Hippocampal formation (tissue), 2 donors: ENCODE results near the gene RIT2.

Experiments
- DNase-seq, 2 donors: peaks; one replicate each; lab custom pipeline; 2025; lab: John Stamatoyannopoulos, UW

The RIT2 gene

DNA sequence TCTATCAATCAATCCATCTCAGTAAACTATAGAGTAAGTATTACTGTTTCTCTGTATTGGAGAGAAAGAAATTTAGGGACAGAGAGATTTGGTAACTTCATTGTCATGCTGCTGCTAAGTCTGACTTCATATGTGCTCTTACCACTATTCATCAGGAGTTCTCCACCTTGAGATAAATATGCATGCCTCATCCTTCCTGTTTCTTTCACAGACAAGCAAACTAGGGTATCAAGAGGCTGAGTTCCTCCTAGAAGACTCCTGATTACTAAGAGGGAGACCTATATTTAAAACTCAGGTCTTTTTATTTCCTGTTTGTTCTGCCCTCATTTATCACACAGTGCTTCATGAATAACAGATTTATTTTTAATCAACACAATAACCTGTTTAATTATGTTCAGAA lies 34.1 kb downstream of the RIT2 start:
- no peak for DNase-seq

- DNase-seq, result no peak
These were observed 34.8 kb downstream of the RIT2 start for GRCh38 chr18:43080671-43081070.

- no peak for DNase-seq
These were observed 36.1 kb downstream of the RIT2 start for GRCh38 chr18:43079422-43079821.

- no peak for DNase-seq
These were observed 36.9 kb downstream of the RIT2 start for GRCh38 chr18:43078478-43079092.

DNA sequence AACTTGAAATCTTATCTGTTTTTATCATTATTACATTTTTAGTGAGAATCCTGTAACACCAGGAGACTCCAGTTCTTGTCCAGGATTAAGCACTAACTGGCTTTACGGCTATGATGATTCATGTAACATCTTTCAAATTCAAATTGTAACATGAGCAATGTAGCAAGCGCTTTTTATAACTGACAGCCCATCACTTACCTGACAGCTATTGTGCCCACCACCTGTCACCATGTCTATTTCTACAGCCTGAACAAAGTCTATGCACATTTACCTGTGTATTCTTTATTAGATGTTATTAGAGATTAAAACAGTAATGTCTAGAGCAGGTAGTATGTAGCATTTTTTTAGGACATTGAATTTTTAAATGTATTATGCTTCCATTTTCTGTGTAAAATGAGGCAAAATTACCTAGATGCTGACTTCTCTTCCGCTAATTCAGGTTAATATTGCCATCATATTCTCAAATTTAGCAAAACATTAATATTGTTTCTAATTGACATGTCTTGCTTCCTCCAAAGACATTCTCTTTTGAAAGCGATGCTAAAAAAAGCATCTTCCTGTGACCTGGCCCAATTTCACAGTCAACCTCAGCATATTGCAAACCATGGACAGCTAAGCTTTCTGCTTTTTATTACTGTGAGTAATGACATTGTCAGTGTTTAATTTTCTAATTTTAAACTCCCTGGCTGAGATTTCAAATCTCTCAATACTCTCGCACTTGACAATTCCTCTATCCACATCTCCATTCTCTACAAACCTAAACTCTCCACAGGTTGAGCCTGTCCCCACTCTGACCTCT lies 37.8 kb downstream of the RIT2 start:
- DNase-seq, result no peak

- DNase-seq, result no peak
These were observed 41.7 kb downstream of the RIT2 start for GRCh38 chr18:43073771-43074170.

GRCh38 chr18:43068781-43069180 lies 46.7 kb downstream of the RIT2 start:
- no peak for DNase-seq

- no peak for DNase-seq
These were observed 47.9 kb downstream of the RIT2 start for GRCh38 chr18:43067570-43067969.

DNA sequence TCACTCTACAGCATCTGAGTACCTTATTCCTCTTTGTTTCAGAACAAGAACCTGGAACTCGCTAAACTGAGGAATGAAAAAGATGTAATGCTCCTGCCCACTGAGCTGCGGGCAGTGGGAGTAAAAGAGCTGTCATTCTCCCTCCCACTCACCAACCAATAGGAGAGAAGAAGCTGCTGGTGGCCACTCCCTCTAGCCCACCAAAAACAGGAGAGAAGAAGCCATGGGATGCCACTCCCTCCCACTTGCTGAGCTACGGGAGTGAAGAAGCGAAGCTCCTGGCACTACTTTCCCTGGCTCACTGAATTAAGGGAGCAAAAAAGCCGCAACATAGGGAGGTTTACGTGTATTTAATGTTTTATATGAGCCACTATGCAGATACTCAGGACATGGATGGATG lies 53.7 kb downstream of the RIT2 start:
- no peak for DNase-seq

- DNase-seq, result no peak
These were observed 54.2 kb downstream of the RIT2 start for GRCh38 chr18:43061318-43061717.

DNA sequence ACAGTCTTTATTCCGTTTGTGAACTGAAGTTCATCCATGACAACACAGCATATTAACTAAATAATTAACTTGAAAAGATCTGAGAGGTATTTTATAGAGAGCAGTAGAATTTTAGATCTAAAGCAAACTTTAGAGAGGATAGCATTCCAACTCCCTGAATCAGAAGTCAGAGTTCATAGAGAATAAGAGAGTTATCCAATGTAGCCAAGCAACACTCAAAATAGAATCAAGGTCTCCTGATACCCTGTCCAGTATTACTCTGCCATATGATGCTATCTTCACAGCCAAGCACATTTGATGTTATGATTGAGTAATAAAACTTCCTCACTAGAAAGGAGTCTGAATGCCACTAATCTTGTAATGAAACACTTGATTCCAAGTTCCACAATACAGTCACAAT lies 55.5 kb downstream of the RIT2 start:
- no peak for DNase-seq

DNA sequence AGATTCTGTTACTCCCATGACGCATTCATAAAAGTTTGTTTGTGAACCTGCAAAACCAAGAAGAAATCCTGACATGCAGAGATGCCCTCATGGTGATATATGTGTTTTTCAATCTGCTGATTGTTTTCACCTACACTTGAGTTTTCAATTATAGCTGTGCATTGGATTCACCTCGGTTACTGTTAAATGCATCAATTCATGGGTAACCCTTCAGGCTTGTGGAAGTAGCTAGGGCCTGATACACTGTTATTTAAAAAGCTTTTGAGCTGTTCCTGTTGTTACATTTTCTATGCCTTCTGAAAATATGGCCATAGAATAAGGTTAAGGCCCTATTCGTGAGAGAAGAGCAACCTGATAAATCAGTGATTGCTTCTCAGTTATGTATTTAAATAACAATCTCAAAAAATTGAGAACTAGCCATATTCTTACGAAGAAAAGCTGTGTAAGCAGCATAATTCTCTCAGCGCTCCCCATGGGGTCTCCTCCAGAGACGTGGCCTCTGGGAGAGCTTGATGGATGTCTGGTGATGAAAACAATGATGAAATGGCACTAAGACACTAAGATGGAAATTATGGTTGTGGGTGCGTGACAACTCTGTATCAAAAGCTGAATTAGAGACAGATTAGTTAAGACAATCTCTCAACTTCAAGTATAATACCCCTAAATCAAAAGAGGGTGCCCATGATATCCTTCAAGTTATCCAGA lies 60.5 kb downstream of the RIT2 start:
- no peak for DNase-seq

DNA sequence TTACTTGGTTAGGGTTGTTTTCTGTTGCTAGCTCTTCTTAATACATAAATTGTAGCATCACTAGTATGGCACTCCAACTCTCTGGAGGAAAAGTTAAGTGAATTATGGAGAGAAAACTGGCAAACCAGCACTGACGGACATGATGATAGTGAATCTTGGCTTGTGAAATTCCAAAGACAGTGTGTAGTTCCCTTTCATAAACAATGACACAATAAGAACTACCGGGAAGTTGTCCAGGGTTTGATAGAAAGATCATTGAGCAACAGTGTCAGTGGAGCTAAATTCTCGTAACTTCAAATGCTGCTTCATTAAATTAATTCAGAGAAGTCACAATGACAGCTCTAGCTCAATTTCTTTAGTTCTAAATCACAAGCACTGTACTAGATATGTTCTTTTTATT lies 66.5 kb downstream of the RIT2 start:
- DNase-seq, result peak in 1 of 2 donors; percentile 24

DNA sequence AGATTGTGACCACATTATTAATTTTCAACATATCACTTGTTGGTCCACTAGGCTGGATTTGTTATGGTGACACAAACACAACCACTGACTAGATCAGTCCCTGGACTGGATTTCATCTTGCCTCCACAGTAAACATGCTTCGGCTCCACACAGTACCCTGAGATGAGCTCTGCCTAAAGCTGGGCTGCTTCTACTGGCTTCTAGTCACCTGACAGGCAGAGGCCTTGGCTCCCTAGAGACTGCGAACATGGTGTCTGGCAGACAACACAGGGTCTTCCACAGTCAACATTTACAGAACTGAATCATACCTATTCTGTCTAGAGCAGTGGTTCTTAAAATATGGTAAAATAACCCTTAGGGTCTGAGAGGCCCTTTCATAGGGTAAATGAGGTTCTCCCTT lies 69.2 kb downstream of the RIT2 start:
- DNase-seq, result no peak

DNA sequence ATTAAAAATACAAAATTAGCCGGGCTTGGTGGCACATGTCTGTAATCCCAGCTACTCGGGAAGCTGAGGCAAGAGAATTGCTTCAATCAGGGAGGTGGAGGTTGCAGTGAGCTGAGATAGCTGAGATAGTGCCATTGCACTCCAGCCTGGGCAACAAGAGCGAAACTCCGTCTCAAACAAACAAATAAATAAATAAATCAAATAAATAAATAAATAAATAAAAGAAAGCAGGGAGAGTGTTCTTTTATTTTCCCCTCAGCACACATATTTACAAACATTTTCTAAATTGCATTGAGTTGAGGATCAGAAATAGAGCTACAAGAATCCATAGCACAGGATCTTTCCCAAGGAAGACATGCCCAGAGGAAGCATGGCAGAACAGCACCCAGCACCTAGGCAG lies 71.9 kb downstream of the RIT2 start:
- no peak for DNase-seq

DNA sequence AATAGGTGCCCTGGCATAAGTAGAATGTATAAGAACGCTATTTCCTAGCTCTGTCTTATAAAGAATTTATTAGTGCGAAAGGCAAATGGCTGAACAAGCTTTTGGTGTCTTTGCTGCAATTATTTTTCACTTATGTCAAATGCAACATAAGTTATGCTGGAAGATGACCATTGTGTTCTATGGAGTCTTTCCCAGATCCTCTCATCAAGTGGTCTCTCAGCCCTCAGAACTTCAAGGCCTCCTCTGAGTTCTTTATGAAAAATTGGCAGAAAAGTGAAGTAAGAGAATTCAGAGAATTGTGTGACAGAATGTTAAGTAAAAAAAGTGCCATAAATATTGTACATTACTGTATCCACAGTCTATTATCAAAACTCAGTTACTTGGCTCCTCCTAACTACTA lies 75.2 kb downstream of the RIT2 start:
- no peak for DNase-seq

- DNase-seq, result no peak
These were observed 80.6 kb downstream of the RIT2 start for GRCh38 chr18:43034683-43035500.

DNA sequence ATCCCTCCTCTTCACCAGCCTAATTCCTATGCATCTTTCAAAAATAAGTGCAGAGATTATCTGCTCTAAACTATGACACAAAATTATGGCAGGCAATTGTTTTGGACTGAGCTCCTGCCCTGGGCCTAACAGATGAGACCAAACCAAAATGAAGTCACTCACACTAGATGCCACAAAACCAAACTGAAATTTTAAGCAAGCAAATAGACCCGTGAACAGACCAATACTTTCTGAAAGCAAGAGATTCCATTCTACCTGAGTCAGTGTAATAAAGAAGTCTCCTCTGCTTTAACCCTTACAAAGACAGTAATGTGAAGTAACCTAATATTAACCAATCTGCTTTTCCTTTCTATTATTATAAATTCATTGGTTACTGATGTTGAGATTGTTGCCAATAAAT lies 84.3 kb downstream of the RIT2 start:
- no peak for DNase-seq

GRCh38 chr18:43029414-43029813 lies 86.1 kb downstream of the RIT2 start:
- DNase-seq, result no peak

DNA sequence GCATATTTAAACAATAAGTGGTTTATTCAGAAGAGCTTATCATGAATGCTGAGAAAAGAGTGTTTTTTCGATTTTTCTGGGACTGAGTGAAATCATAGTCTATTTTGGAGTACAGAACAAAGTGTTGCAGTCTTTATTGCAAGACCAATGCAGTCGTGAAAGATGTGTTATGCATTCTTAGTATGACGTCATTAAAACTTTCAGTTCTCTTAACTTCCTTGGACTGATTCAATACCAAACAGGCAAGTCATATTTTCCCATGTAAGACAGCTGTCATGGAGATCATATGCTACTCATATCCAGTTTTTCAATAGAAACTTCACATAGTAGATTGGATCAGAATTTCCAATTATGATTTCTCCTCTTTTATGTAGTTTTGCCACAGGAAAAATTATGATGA lies 92.6 kb downstream of the RIT2 start:
- no peak for DNase-seq

DNA sequence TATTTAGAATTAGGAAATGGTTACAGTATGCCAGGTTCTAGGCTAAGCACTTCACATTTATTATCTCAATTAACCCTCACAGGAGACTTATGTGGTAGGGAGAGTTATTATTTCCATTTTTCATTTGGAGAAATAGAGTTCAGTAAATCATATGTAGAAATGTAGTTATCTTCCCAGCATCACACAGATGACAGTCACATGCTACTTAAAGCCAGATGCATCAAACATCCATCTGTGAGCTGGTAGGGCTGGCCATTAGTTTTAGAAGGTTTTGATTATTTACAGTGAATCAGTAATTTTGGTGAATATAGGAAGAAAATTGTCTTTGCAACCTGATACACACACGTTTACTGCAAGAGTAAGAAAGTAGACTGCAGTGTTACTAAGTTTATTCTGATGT lies 97.9 kb downstream of the RIT2 start:
- no peak for DNase-seq

DNA sequence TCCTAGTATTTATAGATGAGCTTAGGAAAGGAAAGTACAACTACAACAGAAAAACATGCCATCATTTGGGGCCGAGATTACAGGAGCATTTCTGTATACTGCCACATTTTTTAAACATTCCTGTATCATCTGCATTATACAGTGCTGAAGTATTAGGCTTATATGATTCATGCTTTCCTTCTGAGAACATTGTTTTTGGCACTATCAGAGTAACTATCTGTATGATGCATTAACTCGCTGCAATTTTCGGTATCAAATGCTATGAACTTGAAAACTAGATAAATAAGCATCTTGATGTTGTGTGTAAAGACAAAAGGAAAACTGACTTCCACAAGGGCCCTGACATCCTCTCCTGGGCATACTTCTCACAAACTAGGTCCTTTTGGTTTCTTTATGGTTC lies 102.0 kb downstream of the RIT2 start:
- DNase-seq, result no peak
